Myocyte (in vitro differentiated cells): Measurements from ENCODE around the gene SLBP. TPM values are rescaled to one million over a fixed set of nuclear protein-coding genes. Genes with fewer than 3 reads are reported as not detected.
"Not testable (repeated sequence)": the region's sequence is repeated elsewhere in the genome, so short reads cannot be mapped to it uniquely, and the experiment has no call there.

Experiments used
- DNase-seq: peaks from one replicate; pipeline ENCODE4 v3.0.0-alpha.2; 2012; ENCODE audit warnings: low read depth
- total RNA-seq: library from RNA; depleted of rRNA; stranded (reverse); fragments of >200 nt; gene quantifications from 2 replicates; pipeline ENCODE4 v1.2.3, GENCODE V29; 2014

Gene SLBP
- total RNA-seq, 1 donor from 2014 or later: 76.9 TPM

GRCh38 chr4:1678244-1678643 lies 33.9 kb downstream of the SLBP start:
- no peak for DNase-seq

- DNase-seq: no peak
These were observed 35.3 kb downstream of the SLBP start for GRCh38 chr4:1676605-1677525.

DNA sequence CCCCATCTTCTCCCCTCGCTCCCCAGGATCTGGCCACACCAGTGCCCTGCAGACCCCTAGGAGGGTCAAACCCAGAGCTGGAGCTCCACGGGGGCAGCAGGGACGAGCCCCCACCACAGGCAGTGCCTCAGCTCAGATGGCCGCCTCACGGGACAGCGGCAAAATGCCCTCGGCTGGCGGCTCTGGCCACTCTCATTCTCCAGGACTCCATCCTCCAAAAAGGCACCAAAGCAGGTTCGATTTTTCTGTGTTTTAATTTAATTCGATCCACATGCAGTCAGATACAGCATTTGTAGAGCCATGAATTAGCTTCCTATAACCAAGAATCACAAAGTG lies 36.3 kb downstream of the SLBP start:
- DNase-seq: no peak

GRCh38 chr4:1675136-1675801 lies 36.9 kb downstream of the SLBP start:
- no peak for DNase-seq

- no peak for DNase-seq
These were observed 37.4 kb downstream of the SLBP start for GRCh38 chr4:1674682-1675081.

GRCh38 chr4:1673671-1674070 lies 38.4 kb downstream of the SLBP start:
- no peak for DNase-seq

DNA sequence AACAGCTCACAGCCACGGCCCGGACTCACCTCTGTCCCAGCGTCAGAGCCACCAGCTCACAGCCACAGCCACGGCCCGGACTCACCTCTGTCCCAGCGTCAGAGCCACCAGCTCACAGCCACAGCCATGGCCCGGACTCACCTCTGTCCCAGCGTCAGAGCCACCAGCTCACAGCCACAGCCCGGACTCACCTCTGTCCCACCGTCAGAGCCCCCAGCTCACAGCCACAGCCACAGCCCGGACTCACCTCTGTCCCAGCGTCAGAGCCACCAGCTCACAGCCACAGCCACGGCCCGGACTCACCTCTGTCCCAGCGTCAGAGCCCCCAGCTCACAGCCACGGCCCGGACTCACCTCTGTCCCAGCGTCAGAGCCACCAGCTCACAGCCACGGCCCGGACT lies 41.1 kb downstream of the SLBP start:
- DNase-seq: not testable (repeated sequence)

GRCh38 chr4:1670279-1670678 lies 41.8 kb downstream of the SLBP start:
- no peak for DNase-seq

DNA sequence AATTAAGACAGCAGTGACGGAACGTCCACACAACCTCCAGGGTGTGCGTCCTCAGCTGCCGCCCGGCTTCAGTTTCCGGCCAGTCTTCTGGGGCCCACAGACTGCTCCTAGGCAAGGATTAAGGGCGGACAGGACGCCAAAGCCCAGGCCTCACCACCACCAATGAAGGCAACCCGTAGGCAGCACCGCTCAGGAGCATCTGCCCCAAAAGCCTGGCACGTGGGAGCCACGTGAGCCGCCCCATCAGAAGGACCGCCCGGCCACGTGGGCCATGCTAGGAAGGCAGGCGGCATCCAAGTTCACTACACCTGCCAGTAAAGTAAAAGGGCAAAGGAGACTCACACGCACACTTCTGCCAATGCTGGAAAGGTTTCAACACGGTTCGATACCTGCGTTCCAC lies 42.3 kb downstream of the SLBP start:
- DNase-seq: no peak

- no peak for DNase-seq
These were observed 42.8 kb downstream of the SLBP start for GRCh38 chr4:1669270-1669669.

DNA sequence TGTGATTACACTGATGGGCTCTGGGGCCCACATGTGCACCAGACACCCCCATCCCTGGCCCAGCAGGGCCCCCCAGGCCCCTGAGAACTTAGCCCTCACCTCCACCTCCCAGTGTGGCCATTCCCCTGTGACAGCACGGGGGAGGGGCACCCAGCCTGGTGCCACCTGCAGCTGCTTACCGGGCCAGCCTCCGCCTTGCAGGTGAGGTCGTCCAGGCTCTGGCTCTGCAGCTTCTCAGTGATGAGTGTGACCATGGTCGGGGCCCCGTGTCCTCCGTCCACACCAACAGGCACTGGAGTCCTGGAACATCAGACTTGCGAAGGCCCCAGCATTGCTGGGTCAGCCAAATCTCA lies 43.7 kb downstream of the SLBP start:
- DNase-seq: no peak

- DNase-seq: no peak
These were observed 44.8 kb downstream of the SLBP start for GRCh38 chr4:1667273-1667672.

GRCh38 chr4:1666391-1666790 lies 45.7 kb downstream of the SLBP start:
- peak; percentile 63 for DNase-seq

DNA sequence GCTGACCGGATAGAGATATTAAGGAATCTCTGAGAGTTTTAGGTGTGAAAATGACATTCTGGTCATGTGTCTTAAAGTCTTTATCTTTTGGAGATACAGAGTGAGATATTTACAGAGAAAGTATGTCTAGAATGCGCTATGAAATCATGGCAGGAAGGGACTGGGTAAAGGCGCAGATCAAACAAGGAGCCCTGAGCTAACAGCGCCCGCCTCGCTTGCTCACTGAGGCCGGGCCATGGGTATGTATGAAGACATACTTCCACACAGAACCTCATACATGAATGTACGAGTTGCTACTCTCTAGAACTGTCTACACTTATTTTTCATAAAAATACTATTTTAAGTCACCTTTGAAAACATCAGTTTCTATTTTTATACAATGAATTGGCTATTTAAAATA lies 48.0 kb downstream of the SLBP start:
- DNase-seq: no peak

DNA sequence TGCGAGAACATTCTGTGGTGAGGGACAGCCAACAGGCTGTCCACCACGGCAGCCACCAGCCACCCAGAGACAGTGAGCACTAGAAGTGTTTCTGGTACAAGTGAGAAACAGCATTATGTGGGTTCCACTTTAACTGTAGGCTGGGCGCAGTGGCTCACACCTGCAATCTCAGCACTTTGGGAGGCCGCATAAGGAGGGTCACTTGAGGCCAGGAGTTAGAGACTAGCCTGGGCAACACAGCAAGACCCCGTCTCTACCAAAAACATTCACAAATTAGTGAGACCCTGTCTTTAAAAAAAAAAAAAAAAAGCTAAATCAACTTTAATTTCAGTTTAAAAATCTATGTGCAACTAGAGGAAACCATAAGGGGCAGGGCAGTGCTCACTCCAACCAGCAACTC lies 48.6 kb downstream of the SLBP start:
- peak; percentile 23 for DNase-seq

GRCh38 chr4:1661695-1662094 lies 50.4 kb downstream of the SLBP start:
- no peak for DNase-seq

DNA sequence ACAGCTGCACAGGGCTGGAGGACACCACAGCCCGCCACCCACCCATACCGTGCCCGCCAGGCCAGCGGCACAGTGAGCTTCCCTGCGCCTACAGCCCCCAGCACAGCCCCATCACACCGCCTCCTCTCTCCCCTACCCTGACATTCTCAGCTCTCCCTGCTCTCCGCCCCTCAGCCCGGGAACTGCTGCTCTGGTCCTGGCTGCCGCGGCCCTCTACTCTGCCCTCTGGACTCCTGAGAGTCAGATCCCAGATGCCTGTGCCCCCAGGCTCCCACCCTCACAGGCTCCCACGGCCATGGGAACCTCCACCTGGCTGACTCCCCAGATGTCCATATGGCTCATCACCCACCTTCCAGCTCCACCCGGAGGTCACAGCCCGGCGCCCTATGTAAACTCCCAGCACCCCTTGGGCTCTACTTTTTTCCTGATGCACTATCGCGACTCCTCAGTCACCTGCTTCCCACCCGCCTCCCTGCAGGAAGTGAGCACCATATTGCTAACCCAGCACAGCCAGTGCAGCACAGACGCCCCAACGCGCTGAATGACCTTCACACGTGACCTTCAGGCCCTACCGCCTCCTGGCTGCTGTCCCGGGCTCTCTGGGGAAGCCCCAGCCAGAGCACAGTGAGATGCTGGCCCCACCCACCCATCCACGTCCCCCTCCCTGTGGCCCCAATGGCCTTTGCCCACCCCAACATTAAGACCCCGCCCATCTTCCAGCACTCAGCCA lies 51.0 kb downstream of the SLBP start:
- DNase-seq: no peak

DNA sequence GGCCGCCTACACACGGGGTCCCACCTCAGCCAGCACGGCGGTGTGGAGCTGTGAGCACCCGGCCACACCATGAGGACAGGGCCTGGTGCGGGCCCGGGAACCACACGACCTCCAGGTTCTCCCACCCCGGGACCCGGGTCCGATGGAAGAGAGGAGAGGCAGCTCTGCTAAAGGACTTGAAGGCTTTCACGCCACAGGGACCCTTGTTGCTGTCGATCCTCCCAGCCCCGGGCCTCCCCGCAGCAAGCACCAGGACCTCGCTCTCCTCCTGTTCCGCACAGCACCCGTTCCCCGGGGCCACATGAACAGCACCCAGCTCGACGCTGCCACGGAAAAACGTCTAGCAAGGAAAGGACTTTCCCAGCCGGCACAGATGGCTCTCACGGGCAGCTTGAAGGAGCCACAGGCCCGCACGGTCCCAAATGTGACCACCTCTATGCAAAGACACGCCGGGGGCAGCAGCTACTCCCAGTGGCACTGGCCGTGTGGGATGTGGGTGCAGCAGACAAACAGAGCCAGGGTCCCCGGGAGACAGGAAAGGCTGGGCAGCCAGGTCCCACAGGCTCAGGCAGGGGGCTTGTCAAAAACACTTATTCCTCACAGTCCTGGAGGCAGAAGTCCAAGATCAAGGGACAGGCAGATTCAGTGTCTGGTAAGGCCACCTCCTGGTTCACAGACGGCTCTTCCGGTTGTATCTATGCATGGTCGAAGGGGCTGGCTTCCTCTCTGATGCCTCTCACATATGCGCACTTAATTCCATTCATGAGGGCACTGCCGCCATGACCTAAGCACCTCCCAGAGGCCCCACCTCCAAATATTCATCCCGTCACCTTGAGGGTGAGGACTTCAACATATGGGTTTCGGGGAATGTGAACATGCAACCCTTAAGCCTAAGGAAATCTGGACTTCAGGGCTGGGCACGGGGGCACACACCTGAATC lies 52.7 kb downstream of the SLBP start:
- DNase-seq: no peak

DNA sequence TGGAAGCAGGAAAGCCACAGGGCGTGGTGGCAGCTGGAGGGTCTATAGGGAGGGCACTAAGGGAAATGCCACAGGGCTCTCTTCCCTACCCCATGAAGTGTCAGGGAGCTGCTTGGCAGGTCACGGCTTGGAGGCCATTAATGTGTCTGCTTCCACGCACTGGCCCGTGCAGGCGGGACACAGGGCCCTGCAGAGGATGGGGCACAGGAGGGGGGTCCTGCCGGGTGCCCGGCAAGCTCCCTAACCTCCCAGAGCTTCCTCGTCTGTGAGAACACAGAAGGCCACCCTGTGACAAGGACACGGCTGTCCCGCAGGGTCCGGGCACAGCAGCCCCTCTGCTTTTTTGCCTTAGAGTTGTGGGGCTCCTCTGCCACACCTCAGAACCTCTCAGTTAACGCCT lies 53.5 kb downstream of the SLBP start:
- DNase-seq: no peak

GRCh38 chr4:1658146-1658545 lies 54.0 kb downstream of the SLBP start:
- peak; percentile 56 for DNase-seq

GRCh38 chr4:1656986-1657385 lies 55.1 kb downstream of the SLBP start:
- no peak for DNase-seq
